Duodenal mucosa (tissue), 2 donors: ENCODE measurements around the gene SEC14L2.

Experiments
- H3K27ac ChIP-seq: one replicate; pipeline ENCODE4 v1.7.0; 2013; ENCODE audit warnings: low read depth, low read length
- H3K27me3 ChIP-seq, 2 donors: one replicate each; pipeline ENCODE4 v1.7.0; 2013; ENCODE audit warnings: low read length in 2 of 2, control low read depth in 1 of 2; ENCODE audit not compliant: insufficient read depth in 2 of 2, control insufficient read depth in 1 of 2
- H3K36me3 ChIP-seq, 2 donors: one replicate each; pipeline ENCODE4 v1.7.0; 2013; ENCODE audit warnings: low read length in 2 of 2, control low read depth in 1 of 2; ENCODE audit not compliant: insufficient read depth in 2 of 2, control insufficient read depth in 1 of 2
- H3K4me1 ChIP-seq, 2 donors: one replicate each; pipeline ENCODE4 v1.7.0; 2013; ENCODE audit warnings: low read length in 2 of 2, control low read depth in 1 of 2; ENCODE audit not compliant: insufficient read depth in 2 of 2, control insufficient read depth in 1 of 2
- H3K4me3 ChIP-seq, 2 donors: one replicate each; pipeline ENCODE4 v1.7.0; 2013; ENCODE audit warnings: low read length in 2 of 2, low read depth in 1 of 2
- H3K9ac ChIP-seq, 2 donors: one replicate each; pipeline ENCODE4 v1.7.0; 2013; ENCODE audit warnings: low read length in 2 of 2, low read depth in 1 of 2
- H3K9me3 ChIP-seq, 2 donors: one replicate each; pipeline ENCODE4 v1.7.0; 2013; ENCODE audit warnings: low read length in 2 of 2, control low read depth in 1 of 2; ENCODE audit not compliant: control insufficient read depth in 1 of 2

SEC14L2 gene

DNA sequence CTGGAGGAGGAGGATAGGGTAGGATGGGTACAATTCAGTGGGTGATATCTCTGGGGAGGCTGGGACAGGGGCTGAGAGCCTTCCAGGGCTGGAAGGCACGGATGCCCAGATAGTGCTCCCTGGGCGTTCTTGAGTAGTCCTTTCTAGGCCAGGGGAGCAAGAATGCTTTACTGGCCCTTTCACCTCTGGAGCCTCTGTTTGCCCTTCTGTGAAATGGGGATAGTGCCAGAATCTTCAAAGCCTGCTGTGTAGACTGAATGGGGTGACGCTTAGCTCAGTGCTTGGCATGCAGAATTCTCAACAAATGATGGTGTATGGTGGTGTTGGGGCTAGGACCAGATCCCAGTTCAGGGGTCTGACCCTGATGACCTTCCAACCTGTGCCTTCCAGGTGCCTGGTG lies 36.4 kb downstream of the SEC14L2 start:
- Histone ChIP-seq H3K9me3 (no peaks in the 10 kb centered on the region), H3K36me3 (peaks cover 0 to 7% of the 10 kb centered on the region in 2 donors), H3K4me1 (peaks cover 4 to 5% of the 10 kb centered on the region in 2 donors), H3K4me3 (no peak overlapping the region), H3K9ac (no peak overlapping the region), H3K27me3 (no peaks in the 10 kb centered on the region), H3K27ac (no peak overlapping the region)

DNA sequence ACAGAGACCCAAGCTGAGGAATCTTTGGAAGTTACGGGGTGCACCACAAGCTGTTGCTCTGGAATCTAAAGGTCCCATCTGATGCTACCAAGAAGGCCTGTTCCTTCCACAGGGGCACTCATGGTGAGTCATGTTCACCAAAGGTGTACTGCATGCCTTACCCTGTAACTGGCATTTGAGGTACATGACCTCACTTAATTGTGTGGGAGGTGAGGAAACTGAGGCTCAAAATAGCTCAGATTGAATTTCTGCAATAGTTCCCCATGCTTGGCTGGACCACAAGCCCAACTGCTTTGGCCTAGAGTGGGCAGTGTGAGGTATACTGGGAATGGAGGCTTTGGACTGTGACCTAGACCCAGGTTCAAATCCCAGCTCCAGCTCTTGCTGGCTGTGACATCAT lies 37.0 kb downstream of the SEC14L2 start:
- H3K36me3 ChIP-seq: peaks cover 0 to 2% of the 10 kb centered on the region in 2 donors
- no peak overlapping the region for H3K9ac ChIP-seq
- no peaks in the 10 kb centered on the region for H3K9me3 ChIP-seq
- no peaks in the 10 kb centered on the region for H3K27me3 ChIP-seq
- H3K27ac ChIP-seq: no peak overlapping the region
- H3K4me3 ChIP-seq: no peak overlapping the region
- H3K4me1 ChIP-seq: peaks cover 9 to 11% of the 10 kb centered on the region in 2 donors

DNA sequence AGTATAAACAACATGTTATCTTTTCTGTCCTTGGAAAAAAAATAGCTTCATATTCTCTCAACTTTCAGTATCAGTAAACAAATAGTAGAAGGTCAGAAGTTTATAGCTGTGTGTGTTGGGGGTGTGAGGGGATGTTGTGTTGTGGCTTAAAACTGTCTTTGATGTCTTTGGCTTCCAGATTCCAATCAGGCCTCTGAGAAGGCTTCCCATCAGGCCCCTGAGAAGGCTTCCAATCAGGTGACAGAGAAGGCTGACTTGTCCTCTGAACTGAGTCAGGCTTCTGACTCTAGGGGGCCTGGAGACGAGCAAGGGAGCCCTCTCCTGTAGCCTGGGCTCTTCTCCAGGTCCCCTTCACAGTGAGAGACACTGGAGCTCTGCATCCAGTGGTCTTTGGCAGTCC lies 38.0 kb downstream of the SEC14L2 start:
- no peaks in the 10 kb centered on the region for H3K9me3 ChIP-seq
- H3K4me1 ChIP-seq: peaks cover 9 to 11% of the 10 kb centered on the region in 2 donors
- H3K36me3 ChIP-seq: no peaks in the 10 kb centered on the region
- H3K27ac ChIP-seq: no peak overlapping the region
- H3K9ac ChIP-seq: no peak overlapping the region
- no peak overlapping the region for H3K4me3 ChIP-seq
- H3K27me3 ChIP-seq: no peaks in the 10 kb centered on the region

DNA sequence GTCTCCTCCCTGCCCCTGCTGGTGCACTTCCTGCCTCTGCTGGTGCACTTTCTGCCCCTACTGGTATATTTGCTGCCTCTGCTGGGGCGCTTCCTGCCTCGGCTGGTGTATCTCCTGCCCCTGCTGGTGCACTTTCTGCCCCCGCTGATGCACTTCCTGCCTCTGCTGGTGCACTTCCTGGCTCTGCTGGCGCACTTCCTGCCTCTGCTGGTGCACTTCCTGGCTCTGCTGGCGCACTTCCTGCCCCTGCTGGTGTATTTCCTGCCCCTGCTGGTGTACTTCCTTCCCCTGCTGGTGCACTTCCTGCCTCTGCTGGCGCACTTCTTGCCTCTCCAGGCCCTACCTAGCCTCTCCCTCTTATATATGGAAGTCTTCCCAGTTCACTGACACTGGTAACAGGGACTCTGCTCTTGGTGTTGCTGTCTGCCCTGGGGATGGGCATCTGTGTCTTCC lies 38.9 kb downstream of the SEC14L2 start:
- H3K27me3 ChIP-seq: no peaks in the 10 kb centered on the region
- H3K4me3 ChIP-seq: peak overlapping the region in 1 of 2 donors; percentile 45
- H3K9me3 ChIP-seq: no peaks in the 10 kb centered on the region
- peaks cover 9 to 11% of the 10 kb centered on the region in 2 donors for H3K4me1 ChIP-seq
- H3K27ac ChIP-seq: no peak overlapping the region
- no peak overlapping the region for H3K9ac ChIP-seq
- H3K36me3 ChIP-seq: no peaks in the 10 kb centered on the region

DNA sequence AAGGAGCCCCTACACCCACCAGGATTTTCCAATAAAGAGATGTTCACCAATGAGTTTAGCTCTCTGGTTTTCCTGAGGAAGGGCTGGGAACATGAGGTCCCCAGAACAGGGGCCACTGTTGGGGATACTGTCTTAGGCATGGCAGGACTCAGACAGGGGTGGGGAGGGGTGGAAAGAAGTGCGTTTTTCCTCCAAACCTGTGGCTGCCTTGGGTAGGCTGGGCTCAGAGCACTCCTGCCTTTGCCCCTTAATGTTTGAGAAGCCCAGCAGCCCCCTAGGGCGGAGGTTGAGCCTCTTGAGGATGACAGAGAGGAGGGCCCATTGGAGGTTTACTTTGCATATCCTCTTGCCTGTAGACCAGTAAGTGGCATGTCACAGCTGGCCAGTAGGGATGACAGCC lies 39.4 kb downstream of the SEC14L2 start:
- no peak overlapping the region for H3K27ac ChIP-seq
- no peaks in the 10 kb centered on the region for H3K9me3 ChIP-seq
- no peak overlapping the region for H3K9ac ChIP-seq
- peaks cover 9 to 11% of the 10 kb centered on the region in 2 donors for H3K4me1 ChIP-seq
- H3K27me3 ChIP-seq: no peaks in the 10 kb centered on the region
- peak overlapping the region in 1 of 2 donors; percentile 1 for H3K4me3 ChIP-seq
- no peaks in the 10 kb centered on the region for H3K36me3 ChIP-seq

DNA sequence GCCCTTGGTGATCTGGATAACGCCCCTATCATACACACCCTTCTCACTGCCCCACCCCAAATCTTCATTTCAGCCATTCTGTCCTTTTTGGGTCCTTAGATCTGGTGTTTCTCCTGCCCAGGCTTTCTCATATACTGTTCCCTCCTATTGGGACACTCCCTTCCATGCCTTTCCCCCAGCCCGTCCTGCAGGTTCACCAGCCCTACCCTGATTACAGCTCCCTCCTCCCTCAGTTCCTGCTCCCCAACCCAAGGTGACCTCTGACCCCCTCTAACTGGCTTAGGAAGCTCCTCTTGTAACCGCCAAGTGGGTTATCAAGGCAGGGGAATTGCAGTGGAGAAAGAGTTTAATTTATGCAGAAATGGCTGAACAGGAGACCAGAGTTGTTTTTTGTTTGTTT lies 41.7 kb downstream of the SEC14L2 start:
- Histone ChIP-seq H3K27me3 (no peaks in the 10 kb centered on the region), H3K9me3 (no peaks in the 10 kb centered on the region), H3K9ac (no peak overlapping the region), H3K4me3 (no peak overlapping the region), H3K27ac (no peak overlapping the region), H3K4me1 (peaks cover 7 to 9% of the 10 kb centered on the region in 2 donors), H3K36me3 (no peaks in the 10 kb centered on the region)

DNA sequence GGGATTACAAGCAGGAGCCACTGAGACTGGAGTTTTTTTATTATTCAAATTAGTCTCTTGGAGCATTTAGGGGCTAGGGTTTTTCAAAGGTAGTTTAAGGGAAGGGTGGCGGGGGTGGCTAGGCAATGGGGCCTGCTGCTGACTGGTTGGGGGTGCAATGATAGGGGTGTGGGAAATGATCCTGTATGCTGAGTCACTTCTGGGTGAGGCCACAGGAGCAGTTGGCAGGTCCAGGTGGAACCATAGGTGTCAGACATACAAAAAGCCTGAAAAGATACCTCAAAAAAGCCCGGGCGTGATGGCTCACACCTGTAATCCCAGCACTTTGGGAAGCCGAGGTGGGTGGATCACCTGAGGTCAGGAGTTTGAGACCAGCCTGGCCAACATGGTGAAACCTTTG lies 42.4 kb downstream of the SEC14L2 start:
- Histone ChIP-seq H3K27ac (no peak overlapping the region), H3K4me3 (no peak overlapping the region), H3K36me3 (no peaks in the 10 kb centered on the region), H3K27me3 (no peaks in the 10 kb centered on the region), H3K9me3 (no peaks in the 10 kb centered on the region), H3K9ac (no peak overlapping the region), H3K4me1 (peaks cover 7 to 9% of the 10 kb centered on the region in 2 donors)

DNA sequence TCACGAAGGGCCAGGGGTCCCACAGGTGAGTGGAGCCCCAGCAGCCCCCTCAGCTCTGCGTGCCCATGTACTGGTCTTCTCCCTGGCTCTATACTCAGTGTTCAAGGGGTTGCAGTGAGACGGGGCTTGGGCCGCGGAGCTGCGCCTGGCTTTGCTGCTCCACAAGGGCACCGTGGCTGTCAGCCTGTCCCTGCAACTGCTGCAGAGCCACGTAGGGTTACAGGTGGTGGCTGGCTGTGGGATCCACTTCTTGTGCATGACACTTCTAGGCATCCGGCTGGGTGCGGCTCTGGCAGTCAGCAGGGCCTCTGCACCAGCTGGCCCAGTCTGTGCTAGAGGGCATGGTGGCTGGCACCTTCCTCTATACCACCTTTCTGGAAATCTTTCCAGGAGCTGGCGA lies 43.0 kb downstream of the SEC14L2 start:
- Histone ChIP-seq H3K27ac (no peak overlapping the region), H3K9ac (no peak overlapping the region), H3K4me1 (peaks cover 7 to 9% of the 10 kb centered on the region in 2 donors), H3K36me3 (no peaks in the 10 kb centered on the region), H3K9me3 (no peaks in the 10 kb centered on the region), H3K27me3 (no peaks in the 10 kb centered on the region), H3K4me3 (no peak overlapping the region)

DNA sequence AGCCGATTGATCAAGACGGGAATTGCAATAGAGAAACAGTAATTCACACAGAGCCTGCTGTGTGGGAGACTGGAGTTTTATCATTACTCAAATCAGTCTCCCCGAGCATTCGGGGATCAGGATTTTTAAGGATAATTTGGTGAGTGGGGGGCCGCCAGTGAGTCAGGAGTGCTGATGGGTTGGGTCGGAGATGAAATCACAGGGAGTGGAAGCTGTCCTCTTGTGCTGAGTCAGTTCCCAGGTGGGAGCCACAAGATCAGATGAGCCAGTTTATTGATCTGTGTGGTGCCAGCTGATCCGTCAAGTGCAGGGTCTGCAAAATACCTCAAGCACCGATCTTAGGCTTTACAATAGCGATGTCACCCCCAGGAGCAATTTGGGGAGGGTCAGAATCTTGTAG lies 44.3 kb downstream of the SEC14L2 start:
- Histone ChIP-seq H3K9ac (no peak overlapping the region), H3K4me3 (no peak overlapping the region), H3K9me3 (no peaks in the 10 kb centered on the region), H3K27ac (no peak overlapping the region), H3K27me3 (peaks cover 3 to 5% of the 10 kb centered on the region in 2 donors), H3K36me3 (no peaks in the 10 kb centered on the region), H3K4me1 (peaks cover 7 to 13% of the 10 kb centered on the region in 2 donors)

DNA sequence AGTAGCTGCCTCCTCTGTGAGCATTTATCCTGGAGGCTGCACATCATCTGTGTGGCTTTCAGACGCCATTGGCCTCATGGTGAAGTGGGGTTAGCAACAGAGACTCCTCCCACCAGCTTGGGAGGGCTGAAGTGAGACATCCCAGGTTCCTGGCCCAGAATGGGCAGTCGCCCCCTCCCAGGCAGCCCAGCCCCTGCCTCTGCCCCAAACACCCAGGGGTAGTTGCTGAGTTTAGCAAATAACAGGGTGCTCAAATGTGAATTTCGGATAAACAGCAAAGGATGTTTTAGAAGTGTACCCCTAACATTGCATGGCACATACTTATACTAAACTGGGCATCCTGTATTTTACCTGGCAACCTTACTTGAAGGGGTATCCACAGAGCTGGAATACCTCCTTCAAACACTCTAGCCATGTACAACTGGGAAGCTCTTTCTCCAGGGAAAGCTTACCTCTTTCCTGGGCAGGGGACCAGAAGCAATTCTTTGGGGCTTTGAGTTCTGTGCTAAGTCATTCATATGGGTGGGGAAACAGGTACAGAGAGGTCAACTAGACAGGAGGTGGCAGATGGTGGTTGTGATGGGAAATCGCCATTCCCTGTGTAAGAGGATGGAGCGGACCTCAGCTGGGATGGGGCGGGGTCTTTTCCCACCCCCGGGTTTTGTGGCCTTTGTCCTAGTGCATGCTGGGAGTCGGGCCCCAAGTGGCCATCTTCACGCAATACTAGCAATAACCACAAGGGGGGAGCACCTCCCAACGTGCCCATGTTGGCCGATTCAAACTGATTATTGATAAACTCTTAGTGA lies 48.0 kb downstream of the SEC14L2 start:
- no peaks in the 10 kb centered on the region for H3K36me3 ChIP-seq
- H3K27ac ChIP-seq: no peak overlapping the region
- no peaks in the 10 kb centered on the region for H3K9me3 ChIP-seq
- no peak overlapping the region for H3K9ac ChIP-seq
- peaks cover 5 to 6% of the 10 kb centered on the region in 2 donors for H3K27me3 ChIP-seq
- H3K4me1 ChIP-seq: peaks cover 0 to 4% of the 10 kb centered on the region in 2 donors
- no peak overlapping the region for H3K4me3 ChIP-seq
